Breast epithelium (tissue), 4 donors: ENCODE data around the gene ATRNL1. TPM values are rescaled to one million over a fixed set of nuclear protein-coding genes. Genes with fewer than 3 reads are reported as not detected.

Source experiments
- DNase-seq, 2 donors: peaks; one replicate each; pipeline ENCODE4 v3.0.0-alpha.2; 2019; ENCODE audit warnings: low spot score in 2 of 2
- H3K27ac ChIP-seq, 2 donors: fragments of 200-600 bp; sonication (generic) in 1 of 2; one replicate each; pipeline ENCODE4 v1.5.1; 2016 to 2019; ENCODE audit warnings: mild to moderate bottlenecking in 1 of 2
- H3K27me3 ChIP-seq, 2 donors: fragments of 200-600 bp; sonication (generic) in 1 of 2; one replicate each; pipeline versions ENCODE4 v1.5.1 to v1.6.0; 2017 to 2019; ENCODE audit warnings: control low read depth in 1 of 2, mild to moderate bottlenecking in 1 of 2
- H3K36me3 ChIP-seq: fragments of 200-600 bp; one replicate; pipeline ENCODE4 v1.5.1; 2019
- H3K4me1 ChIP-seq, 2 donors: fragments of 200-600 bp; sonication (generic); one replicate each; pipeline ENCODE4 v1.5.1; 2016 to 2019; ENCODE audit warnings: control low read depth in 1 of 2
- H3K4me3 ChIP-seq, 3 donors: fragments of 200-600 bp; sonication (generic); 1 replicate in 2 of 3; 2 replicates in 1 of 3; pipeline ENCODE4 v1.5.1; 2016 to 2019; ENCODE audit warnings: mild to moderate bottlenecking in 3 of 3, moderate library complexity in 2 of 3
- H3K9me3 ChIP-seq, 2 donors: fragments of 200-600 bp; sonication (generic) in 1 of 2; one replicate each; pipeline ENCODE4 v1.5.1; 2016 to 2019; ENCODE audit warnings: control low read depth in 1 of 2
- CTCF ChIP-seq, 3 donors: fragments of 450-650 bp; IDR thresholded peaks; one replicate each; pipeline ENCODE4 v1.5.1; 2016 to 2017; ENCODE audit warnings: antibody characterized with exemption in 3 of 3, mild to moderate bottlenecking in 3 of 3, moderate library complexity in 3 of 3
- POLR2A ChIP-seq: fragments of 450-650 bp; IDR thresholded peaks from one replicate; pipeline ENCODE4 v1.6.1; 2016; ENCODE audit warnings: antibody characterized with exemption, mild to moderate bottlenecking, moderate library complexity
- POLR2AphosphoS5 ChIP-seq, 3 donors: sonication (generic); formaldehyde crosslinking; IDR thresholded peaks; one replicate each; pipeline ENCODE4 v1.6.1; 2017; ENCODE audit warnings: antibody characterized with exemption in 3 of 3
- intact Hi-C: fragments of 100-400 bp; cut with DNase I; formaldehyde crosslinking; loops from one replicate; pipeline ENCODE4 v1.15.1; 2023; ENCODE audit warnings: low total_unique reads
- total RNA-seq, 3 donors: library from RNA; depleted of rRNA; stranded (reverse); fragments of >200 nt; gene quantifications; one replicate each; pipeline ENCODE4 v1.1.0, GENCODE V29; 2016

The ATRNL1 gene
- total RNA-seq, 3 donors from 2014 or later, result 0.16 to 11.4 (median 2.9) TPM

- no peaks in the 10 kb centered on the region for H3K27me3 ChIP-seq
- intact Hi-C loops, result no loop called here
- TF ChIP-seq POLR2AphosphoS5 (IDR thresholded peaks at IDR 0.05), result no peak
- TF ChIP-seq POLR2A, result no peak
- no peak for TF ChIP-seq CTCF (IDR thresholded peaks at IDR 0.05)
- H3K27ac ChIP-seq, result peak overlapping the region in 1 of 2 donors; percentile 30
- H3K4me1 ChIP-seq, result no peaks in the 10 kb centered on the region
- H3K9me3 ChIP-seq, result no peaks in the 10 kb centered on the region
- no peaks in the 10 kb centered on the region for H3K36me3 ChIP-seq
- no peak for DNase-seq
- H3K4me3 ChIP-seq, result no peak overlapping the region
Observed at GRCh38 chr10:115854740-115855435, 761.7 kb downstream of the ATRNL1 start.

DNA sequence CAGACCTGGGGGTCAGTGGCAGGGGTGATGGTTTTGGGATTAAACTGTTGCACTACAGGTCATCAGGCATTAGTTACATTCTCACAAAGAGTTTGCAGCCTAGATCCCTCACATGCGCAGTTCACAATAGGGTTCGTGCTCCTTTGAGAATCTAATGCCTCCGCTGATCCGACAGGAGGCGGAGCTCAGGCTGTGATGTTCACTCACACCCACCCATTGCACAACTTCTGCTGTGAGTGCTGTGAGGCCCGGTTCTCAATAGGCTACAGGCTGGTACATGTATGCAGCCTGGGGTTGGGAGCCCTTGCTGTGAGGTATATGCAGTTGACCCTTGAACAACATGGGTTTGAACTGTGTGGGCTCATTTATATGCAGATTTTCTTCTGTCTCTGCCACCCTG is 763.4 kb downstream of the ATRNL1 start:
- H3K36me3 ChIP-seq, result no peaks in the 10 kb centered on the region
- H3K27ac ChIP-seq, result no peak overlapping the region
- no peak overlapping the region for H3K4me3 ChIP-seq
- H3K27me3 ChIP-seq, result no peaks in the 10 kb centered on the region
- no peaks in the 10 kb centered on the region for H3K9me3 ChIP-seq
- no peaks in the 10 kb centered on the region for H3K4me1 ChIP-seq
- intact Hi-C loops, result no loop called here
- no peak for DNase-seq
- TF ChIP-seq POLR2AphosphoS5 (IDR thresholded peaks at IDR 0.05) (no peak), POLR2A (no peak), CTCF (IDR thresholded peaks at IDR 0.05) (no peak)

DNA sequence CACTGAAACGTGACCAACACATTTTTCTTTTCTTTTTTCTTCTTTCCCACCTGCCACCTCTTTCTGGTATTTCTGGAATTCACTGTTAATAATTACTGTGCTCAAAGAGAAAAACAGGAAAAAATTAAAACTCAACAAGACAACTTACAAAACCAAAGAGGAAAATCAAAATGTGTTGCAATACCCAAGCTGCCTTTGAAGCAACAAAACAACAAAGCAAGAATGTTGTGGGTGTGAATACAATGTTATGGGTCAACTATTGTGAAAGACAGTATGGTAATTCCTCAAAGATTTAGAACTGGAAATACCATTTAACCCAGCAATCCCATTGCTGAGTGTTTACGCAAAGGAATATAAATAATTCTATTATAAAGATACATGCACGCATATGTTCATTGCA is 764.7 kb downstream of the ATRNL1 start:
- H3K27me3 ChIP-seq, result no peaks in the 10 kb centered on the region
- H3K36me3 ChIP-seq, result no peaks in the 10 kb centered on the region
- no peak for DNase-seq
- no peaks in the 10 kb centered on the region for H3K9me3 ChIP-seq
- H3K4me1 ChIP-seq, result no peaks in the 10 kb centered on the region
- no peak overlapping the region for H3K4me3 ChIP-seq
- intact Hi-C loops, result no loop called here
- H3K27ac ChIP-seq, result no peak overlapping the region
- TF ChIP-seq CTCF (IDR thresholded peaks at IDR 0.05) (no peak), POLR2A (no peak), POLR2AphosphoS5 (IDR thresholded peaks at IDR 0.05) (no peak)

DNA sequence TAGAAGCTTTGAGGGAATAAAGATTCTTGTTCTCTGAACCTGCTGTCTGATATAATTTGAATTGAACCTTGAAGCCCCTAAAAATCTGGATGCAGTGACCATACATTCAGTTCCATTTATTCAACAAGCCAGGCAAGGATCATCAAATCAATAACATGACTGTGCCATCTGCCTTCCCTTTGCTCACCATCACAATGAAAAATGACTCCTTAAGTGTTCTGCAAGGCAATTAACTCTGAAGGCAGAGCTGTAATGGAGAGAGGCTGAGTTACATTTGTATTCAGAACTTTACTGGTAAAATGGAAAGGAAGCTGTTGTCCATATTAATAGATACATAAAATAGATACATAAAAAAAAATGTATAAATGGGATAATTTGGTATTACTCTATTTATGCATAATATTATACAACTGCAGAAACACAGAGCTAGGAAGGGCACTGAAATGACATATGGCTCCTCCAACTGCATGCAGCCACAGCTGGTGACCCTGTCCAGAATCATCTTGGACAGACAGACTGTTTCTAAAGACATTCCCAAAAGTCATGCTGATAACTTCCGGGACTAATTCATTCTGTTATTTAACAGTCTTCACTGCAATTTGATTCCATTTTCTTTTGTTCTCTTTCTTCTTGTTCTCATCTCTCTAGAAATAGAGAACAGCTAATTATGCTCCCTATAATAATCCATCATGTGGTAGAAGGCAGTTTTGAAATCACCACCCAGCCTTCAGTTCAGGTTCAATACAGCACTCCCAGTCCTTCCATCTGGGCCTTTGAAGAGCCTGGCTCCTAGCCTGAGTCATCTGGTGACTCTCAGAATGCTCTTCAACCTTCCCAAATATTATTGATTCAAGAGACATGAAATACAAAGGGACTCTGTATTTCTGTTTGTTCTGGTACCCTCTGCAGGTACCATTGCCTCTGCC is 767.3 kb downstream of the ATRNL1 start:
- Histone ChIP-seq H3K36me3 (no peaks in the 10 kb centered on the region), H3K4me1 (no peaks in the 10 kb centered on the region), H3K9me3 (no peaks in the 10 kb centered on the region), H3K4me3 (no peak overlapping the region), H3K27me3 (no peaks in the 10 kb centered on the region), H3K27ac (no peak overlapping the region)
- no peak for DNase-seq
- intact Hi-C loops, result no loop called here
- TF ChIP-seq POLR2A (no peak), CTCF (IDR thresholded peaks at IDR 0.05) (no peak), POLR2AphosphoS5 (IDR thresholded peaks at IDR 0.05) (no peak)

GRCh38 chr10:115861455-115861854 is 768.3 kb downstream of the ATRNL1 start:
- H3K27ac ChIP-seq, result no peak overlapping the region
- no peak for TF ChIP-seq POLR2A
- no peak for TF ChIP-seq POLR2AphosphoS5 (IDR thresholded peaks at IDR 0.05)
- no peak for TF ChIP-seq CTCF (IDR thresholded peaks at IDR 0.05)
- DNase-seq, result no peak
- no peaks in the 10 kb centered on the region for H3K9me3 ChIP-seq
- H3K4me1 ChIP-seq, result no peaks in the 10 kb centered on the region
- H3K4me3 ChIP-seq, result no peak overlapping the region
- no peaks in the 10 kb centered on the region for H3K36me3 ChIP-seq
- intact Hi-C loops, result no loop called here
- no peaks in the 10 kb centered on the region for H3K27me3 ChIP-seq
